Dendritic cell treated with granulocyte-macrophage colony-stimulating factor and Interleukin-4, amounts not matched to agents 40 ng/mL and 50 ng/mL, for 4 days (primary cell): ENCODE results near the gene LECT2.

Experiments used
- H3K27ac Mint-ChIP-seq: one replicate; pipeline ENCODE4 v1.8.0; 2022; ENCODE audit warnings: mild to moderate bottlenecking, mixed read lengths
- H3K27me3 Mint-ChIP-seq: one replicate; pipeline ENCODE4 v1.8.0; 2022; ENCODE audit warnings: mild to moderate bottlenecking, mixed read lengths
- H3K36me3 Mint-ChIP-seq: one replicate; pipeline ENCODE4 v1.8.0; 2022; ENCODE audit warnings: low read depth, mixed read lengths
- H3K4me1 Mint-ChIP-seq: one replicate; pipeline ENCODE4 v1.8.0; 2022; ENCODE audit warnings: low read depth, mixed read lengths
- H3K4me3 Mint-ChIP-seq: one replicate; pipeline ENCODE4 v1.8.0; 2022; ENCODE audit warnings: mild to moderate bottlenecking, moderate library complexity, mixed read lengths
- H3K9me3 Mint-ChIP-seq: one replicate; pipeline ENCODE4 v1.8.0; 2022; ENCODE audit warnings: mixed read lengths
- intact Hi-C: fragments of 100-400 bp; cut with micrococcal nuclease; formaldehyde crosslinking; loops from one replicate; pipeline ENCODE4 v1.15.0; 2022

Gene LECT2

GRCh38 chr5:135900276-135900675, 54.5 kb downstream of the LECT2 start:
- intact Hi-C loops, result no loop called here
- Mint-ChIP-seq H3K36me3 (no peaks in the 10 kb centered on the region), H3K4me1 (no peaks in the 10 kb centered on the region), H3K27me3 (peaks cover 54% of the 10 kb centered on the region), H3K27ac (no peak overlapping the region), H3K4me3 (no peak overlapping the region), H3K9me3 (no peaks in the 10 kb centered on the region)

GRCh38 chr5:135898651-135899050, 56.1 kb downstream of the LECT2 start:
- Mint-ChIP-seq H3K36me3 (no peaks in the 10 kb centered on the region), H3K9me3 (no peaks in the 10 kb centered on the region), H3K4me1 (no peaks in the 10 kb centered on the region), H3K27me3 (peaks cover 56% of the 10 kb centered on the region), H3K27ac (no peak overlapping the region), H3K4me3 (no peak overlapping the region)
- intact Hi-C loops, result no loop called here
